GM18511 (cell line): ENCODE measurements around the gene NMNAT1.
"Not testable (repeated sequence)": the region's sequence is repeated elsewhere in the genome, so short reads cannot be mapped to it uniquely, and the experiment has no call there.

Experiments
- ATAC-seq: cut with Tn5 transposase; IDR thresholded peaks from one replicate; pipeline ENCODE4 v1.9.1; 2021; ENCODE audit warnings: mild to moderate bottlenecking, moderate library complexity; ENCODE audit not compliant: unreplicated experiment

Gene NMNAT1

DNA sequence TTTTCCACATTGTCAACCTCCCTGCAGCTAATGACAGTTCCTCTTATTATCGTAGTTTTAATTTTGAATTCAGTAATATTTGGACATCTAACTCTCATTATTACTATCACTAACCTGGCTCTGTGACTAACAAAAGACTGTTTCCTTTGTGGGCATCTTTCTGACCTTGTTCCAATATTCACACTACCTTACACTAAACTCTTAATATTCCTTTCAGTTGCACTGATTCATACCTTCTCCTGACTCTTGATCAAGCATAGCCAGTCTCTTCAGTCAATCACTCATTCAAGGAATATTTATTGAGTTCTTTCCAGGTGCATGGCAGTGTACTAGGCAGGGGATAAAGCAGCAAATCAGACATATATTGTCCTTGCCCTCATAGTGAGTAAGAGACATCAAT, 25.4 kb upstream of the NMNAT1 start:
- no peak for ATAC-seq

DNA sequence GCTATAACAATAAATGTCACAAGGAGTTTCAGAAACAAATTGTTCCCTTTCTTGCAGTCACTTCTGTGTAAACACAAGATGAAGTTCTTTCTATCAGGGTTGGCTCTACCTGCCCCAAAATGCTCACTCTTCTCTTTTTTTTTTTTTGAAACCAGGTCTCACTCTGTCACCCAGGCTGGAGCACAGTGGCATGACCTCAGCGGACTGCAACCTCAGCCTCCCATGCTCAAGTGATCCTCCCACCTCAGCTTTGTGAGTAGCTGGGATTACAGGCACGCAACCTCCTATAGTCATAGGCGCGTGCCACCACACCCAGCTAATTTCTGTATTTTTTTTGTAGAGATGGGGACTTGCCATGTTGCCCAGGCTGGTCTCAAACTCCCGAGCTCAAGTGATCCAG, 22.7 kb upstream of the NMNAT1 start:
- ATAC-seq = no peak

DNA sequence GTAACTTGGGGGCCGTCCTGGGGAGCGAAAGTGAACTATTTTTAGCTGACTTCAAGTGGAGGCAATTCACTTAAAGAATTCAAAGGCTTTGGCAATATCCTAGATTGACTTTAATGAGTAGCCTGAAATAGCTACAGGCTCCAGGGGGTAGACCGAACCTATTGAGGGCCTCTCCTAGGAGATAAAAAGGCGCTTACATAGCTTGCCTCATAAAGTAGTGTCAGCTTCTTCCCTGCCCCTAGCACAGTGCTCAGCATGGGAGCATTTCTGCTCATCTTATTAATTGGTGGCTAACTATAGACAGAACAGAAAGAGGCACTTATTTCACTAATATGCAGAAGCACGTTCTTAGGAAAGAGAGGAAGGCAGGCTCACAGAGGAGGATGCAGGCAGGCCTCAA, 20.9 kb upstream of the NMNAT1 start:
- ATAC-seq = no peak

DNA sequence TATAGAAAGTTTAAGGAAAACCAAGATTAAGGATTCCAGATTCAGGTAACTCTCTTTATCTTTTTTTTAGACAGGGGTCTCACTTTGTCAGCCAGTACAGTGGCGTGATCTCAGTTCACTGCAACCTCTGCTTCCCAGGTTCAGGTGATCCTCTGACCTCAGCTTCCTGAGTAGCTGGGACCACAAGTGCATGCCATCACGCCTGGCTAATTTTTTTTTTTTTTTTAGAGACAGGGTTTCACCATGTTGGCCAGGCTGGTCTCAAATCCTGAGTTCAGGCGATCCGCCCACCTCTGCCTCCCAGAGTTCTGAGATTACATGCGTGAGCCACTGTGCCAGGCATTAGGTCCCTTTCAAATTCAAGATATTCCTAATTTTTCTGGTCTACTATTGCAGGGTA, 16.0 kb upstream of the NMNAT1 start:
- no peak for ATAC-seq

DNA sequence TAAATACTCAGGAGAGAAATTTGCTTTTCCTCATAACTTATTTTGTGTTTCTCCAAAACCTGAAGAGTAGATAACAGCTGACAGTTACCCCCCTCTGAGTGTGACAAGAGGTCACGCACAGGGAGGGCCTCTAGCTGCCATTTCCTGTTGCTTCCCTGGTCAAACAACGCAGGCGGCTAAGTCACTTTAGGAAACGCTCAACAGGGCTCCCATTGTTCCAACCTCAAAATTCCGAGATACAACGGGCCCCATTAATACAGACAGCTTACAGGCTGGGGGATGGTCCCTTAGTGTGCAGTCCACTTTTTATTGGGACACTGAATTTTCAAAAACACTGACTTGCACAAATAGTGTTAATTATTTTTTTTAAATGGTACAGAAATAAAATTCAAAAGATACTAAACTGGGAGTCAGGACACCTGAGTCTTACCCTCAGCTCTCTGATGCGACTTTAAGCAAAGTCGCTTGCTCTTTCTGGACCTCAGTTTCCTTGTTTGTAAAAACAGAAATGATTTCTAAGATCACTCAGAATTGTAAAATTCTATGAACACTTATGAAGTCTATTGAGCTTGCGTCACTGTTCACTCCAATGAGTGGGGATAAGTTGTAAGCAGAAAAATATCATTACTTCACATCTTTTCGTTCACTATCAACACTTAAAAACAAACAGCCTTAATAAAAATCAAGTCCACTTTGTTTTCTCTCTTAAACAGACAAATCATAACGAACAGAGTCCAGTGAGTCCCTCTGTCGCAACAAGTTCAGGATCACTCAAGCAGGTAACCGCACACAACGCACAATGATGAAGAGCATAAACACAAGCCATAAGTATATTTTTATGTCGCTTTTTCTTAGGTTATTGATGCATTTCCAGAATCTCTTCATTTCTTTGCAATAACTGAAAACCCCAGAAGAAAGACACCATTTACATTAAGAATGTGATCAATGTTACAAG, 13.6 kb upstream of the NMNAT1 start:
- ATAC-seq = no peak

DNA sequence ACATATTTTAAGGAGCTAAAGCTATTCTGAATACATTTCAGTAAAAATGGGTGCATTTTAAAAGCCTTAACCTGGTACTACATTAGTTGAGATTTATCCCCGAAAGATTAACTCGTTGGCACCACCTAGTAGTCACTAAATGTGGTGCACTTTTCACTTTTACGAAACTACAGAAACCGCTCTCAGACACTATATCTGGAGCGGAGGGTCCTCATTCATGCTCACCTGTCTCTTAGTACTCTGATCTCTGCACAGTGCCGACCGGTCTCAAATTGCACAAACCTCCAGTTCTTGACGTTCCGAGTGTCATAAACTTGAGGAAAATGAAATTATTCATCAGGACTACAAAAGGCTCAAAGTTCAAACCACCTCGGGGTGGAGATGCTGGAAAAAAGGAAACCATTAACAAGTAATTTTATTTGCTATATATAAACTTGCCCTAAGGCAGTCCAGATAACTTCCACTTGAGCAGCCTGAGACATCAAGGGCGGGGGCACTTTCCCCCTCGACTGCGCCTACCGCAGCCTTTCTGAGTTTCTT, 806 bp upstream of the NMNAT1 start:
- ATAC-seq = no peak

DNA sequence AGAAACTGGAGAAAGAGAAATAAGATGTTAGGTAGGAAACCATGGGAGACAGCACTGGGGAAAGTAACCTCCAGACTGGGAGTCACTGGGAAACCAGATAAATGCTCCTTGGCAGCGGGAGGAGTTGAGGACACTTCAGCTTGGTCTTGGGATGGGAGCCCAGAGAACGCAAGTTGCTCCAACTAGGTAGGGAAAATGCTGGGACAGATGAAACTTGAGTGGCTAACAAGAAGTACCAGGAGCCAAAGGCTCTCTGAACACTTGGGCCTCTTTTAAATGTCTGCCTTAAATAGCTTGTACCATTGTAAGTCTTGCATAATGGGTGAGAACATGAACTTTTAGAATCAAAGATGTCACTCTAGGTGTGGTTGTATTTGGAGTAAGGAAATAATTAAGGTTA, 3.0 kb downstream of the NMNAT1 start:
- ATAC-seq = no peak

DNA sequence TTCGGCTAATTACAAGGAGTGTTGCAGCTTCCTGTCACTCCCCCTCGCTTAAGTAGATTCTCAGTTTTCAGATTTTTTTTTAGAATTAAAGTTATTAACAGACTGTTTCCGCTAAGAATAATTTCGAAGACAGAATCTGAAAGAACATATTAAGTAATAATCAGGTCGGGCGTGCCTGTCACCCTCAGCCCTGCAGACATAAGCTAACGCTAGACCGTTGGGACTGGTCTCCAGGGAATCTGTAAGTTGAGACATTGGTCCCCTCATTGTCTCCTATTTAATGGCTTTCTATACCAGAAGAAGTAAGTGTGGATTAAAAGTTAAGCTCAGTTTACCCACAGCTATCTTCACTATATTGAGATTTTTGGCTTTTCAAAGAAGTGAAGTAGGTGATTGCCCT, 14.5 kb downstream of the NMNAT1 start:
- no peak for ATAC-seq

DNA sequence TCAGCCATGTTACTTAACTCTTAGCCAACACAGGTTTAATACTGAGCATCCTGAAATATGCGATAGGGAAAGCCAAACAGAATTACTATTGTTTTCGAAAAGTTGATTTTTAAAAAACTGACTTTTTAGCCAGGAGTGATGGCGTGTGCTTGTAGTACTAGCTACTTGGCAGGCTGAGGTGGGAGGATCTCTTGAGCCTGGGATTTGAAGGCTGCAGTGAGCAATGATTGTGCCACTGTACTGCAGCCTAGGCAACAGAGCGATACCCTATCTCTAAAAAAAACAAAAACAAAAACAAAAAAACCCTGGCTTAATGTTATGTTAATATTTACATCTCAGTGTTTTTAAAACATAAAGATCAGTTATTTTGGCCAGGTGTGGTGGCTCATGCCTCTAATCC, 16.7 kb downstream of the NMNAT1 start:
- ATAC-seq = no peak

DNA sequence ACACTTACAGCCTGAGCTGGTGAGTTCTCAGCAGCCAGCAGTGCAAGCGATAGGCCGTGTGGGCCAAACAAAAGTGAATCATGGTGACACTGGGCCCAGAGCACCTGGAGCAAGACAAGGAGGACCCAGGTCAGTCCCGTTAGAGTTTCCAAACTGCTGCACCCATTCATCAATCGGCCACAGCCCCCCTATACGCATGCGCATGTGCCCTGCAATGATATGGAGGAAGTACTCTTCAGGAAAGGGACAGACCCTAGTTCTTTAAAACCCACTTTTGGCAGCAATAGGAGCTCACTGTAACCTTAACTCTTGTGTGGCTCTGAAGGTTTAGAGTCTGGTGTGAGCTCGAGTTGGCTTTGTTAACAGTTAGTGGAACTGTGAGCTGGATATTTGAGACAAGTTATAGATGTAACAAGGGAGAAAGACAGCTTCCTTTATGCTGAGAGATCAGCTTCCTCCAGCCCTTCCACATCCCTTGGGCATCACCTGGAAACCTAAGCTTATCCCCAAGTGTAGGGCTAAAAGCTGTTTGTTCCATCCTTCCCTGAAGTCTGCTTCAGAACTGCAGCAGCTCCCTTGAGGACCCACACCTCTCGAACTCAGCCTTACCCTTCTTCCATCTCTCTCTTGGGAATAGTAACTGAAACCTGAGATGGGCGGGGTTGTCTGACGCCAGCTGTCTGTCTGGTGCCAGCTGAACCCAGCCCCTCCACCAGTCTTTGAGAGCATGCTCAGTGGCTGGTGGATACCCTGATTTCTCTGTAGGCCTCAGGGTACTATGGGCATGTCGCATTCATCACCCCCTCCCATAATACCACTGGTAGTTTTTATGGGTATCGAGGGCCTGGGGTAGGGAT, 17.7 kb downstream of the NMNAT1 start:
- no peak for ATAC-seq

DNA sequence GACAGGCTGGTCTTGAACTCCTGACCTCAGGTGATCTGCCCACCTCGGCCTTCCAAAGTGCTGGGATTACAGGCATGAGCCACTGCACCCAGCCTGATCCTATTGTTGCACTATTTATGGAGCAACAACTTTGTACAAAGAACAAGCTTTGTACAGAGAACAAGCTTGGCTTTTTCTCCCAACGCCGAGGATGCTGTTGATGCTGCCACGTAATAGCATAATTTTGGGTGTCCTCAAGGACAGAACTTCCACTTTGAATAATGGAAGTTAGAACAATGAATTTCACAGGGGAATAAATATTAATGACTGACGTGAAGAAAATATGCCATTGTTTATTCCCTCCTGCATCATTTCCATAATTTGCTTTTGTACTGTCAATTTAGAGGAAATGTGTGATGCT, 41.0 kb downstream of the NMNAT1 start:
- ATAC-seq = no peak

DNA sequence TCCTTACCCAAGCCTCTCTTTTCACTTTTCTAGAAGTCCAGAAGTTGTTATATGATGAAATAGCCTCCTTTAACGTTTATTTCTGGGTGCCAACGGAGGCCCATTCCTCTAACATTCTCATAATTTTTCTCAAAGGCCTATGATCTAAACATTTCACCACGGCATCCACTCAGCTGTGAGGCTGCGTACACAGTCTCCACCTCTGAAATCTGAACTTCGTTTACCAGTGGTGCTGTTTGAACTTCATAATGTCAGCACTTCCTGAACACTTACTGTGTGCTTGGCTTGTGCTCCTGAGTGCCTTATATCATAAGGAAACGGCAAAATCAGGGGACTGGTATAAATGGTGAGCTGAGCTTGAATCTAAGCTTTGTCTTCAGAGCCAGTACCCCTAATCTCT, 41.7 kb downstream of the NMNAT1 start:
- no peak for ATAC-seq

DNA sequence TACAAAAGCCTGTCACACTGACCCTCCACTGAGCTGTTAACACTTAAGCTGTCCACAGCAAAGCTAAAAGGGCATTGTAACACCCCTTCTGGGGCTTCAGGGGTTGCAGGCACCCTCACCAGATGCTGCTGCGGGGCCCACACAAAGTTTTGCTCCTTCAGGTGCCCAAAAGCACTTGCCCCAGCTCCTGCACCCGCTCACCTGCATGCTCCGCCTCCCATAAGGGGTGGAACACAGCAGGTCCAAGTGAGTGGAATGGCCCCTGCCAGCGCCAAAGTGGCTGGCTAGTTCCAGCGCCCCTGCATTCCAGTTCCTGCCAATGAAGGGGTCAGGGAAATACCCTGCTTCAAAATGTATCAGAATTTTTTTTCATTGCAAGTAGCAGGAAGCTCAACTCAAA, 46.5 kb downstream of the NMNAT1 start:
- no peak for ATAC-seq

DNA sequence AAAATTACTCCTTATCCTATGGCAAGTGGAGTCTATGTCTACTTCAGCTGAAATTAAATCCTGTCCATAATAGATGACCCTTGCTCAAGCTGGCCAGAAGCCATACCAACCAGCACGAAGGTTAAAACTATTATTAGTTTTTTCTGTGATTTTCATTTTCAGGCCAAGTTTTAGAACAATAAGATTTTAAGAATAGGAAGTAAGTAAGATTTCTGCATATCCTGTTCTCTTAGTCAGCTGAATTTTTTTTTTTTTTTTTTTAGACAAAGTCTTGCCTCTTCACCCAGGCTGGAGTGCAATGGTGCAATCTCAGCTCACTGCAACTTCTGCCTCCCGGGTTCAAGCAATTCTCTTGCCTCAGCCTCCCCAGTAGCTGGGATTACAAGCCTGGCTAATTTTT, 47.7 kb downstream of the NMNAT1 start:
- ATAC-seq = no peak

DNA sequence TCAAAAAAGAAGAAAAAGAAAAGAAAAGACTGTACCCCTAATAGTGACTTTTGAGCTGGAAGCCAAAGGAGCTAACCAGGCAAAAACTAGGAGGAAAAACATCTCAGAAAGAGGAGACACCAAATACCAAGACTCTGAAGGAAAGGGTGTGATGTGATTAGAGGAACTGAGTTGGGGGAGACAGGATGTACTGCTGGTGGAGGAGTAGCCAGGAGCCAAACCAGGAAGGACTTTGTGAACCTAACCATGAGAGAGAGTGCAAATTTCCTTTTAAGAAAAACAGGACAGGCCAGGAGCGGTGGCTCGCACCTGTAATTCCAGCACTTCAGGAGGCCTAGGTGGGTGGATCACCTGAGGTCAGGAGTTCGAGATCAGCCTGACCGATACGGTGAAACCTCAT, 49.6 kb downstream of the NMNAT1 start:
- no peak for ATAC-seq

DNA sequence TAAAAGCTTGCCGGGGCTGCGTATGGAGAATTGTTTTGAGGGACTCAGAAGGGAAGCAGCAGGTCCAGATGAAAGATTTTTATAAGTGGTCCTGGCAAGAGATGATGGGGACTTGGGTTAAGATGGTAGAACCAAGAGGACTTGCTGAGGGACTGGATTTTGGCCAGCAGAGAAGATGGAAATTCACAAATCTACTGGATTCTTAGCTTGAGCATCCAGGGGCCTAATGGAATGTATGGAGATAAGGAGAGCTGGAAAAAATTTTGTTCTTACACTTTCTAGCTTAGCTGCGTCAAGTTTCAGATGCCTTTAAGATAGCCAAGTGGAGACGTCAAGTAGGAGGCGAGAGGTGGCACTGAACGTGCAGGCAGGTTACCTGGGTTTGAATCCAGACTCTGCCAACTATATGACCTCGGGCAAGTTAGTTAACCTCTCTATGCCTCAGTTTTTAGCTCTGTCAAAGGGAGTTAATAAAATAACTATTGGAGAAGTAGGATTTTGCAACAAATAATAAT, 50.3 kb downstream of the NMNAT1 start:
- no peak for ATAC-seq

DNA sequence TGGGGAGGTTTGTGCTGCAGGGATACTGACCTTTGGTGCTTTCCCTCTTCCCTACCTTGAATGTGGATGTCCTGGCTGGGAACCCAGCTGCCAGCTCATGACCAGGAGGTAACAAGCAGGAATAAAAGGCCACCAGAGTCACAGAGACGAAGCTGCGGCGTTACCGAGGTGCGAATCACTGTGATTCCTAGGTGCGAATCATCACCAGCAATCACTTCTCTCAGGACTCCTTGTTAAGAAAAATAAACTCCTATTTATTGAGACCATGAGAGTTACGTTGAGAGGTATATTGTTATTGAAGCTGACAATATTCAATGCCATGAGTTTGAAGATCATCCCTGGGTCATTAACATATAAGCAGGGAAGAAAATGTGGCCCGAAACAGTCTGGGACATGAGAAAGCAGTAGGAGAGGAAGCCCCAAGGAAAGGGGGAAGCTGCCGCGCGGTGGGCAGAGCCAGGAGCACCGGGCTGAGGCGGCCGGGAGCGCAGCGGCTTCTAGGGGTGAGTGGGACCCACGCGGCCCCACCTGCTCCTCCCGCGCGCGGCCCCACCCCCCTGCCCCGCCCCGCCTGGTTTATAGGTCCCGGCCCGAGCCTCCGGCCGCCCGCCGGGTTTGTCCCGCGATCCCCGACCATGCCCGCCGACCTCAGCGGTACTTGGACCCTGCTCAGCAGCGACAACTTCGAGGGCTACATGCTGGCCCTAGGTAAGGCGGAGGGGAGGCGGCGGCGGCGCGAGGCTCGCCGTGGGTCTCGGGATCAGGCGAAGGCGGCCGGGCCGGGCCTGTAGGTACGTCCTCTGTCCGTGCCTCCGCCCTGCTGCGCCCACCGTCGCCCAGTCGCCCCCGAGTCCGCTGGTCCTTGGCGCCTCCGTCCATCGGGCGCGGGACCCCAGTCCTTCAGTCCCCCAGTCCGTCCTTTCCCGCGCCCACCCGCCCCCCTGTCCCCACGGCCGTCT, 53.6 kb downstream of the NMNAT1 start, which contains the start of gene RBP7:
Gene RBP7, plus strand, starts transcription at position 605 of the 959 bp plus-strand sequence. Its CDS starts 31 bp downstream, at position 636.
- no peak for ATAC-seq

DNA sequence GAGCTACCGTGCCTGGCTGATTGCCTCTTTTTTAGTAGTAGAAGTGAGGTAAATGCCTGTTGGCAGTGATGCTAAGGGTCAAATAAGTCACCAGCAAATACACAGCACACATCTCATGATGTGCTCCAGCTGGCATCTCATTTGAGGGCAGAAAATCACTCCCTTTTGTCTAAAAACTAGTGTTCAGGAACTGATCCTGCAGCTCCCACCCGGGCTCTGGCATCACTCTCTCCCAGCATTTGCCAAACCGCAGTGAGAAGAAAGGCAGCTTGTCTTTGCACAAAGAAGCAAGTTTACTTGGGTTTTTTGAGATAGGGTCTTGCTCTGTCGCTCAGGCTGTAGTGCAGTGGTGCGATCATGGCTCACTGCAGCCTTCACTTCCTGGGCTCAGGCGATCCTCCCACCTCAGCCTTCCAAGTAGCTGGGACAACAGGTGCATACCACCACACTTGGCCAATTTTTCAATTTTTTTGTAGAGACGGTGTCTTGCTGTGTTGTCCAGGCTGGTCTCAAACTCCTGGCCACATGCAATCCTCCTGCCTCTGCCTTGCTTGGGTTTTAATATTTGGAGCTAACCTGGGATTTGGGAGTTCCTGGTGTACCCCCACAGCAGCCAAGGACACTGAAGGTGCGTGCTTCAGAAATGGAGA, 57.9 kb downstream of the NMNAT1 start:
- no peak for ATAC-seq

DNA sequence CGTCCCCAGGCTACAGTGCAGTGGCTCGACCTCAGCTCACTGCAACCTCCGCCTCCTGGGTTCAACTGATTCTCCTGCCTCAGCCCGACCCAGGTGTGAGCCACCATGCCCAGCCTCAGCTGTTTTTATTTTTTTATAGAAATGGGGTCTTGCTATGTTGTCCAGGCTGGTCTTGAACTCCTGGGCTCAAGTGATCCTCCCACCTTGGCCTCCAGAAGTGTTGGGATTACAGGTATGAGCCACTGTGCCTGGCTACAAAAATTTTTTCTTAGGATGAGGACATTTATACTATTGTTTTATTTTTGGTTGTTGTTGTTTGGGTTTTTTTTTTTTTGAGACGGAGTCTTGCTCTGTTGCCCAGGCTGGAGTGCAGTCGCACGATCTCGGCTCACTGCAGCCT, 62.0 kb downstream of the NMNAT1 start:
- not testable (repeated sequence) for ATAC-seq

DNA sequence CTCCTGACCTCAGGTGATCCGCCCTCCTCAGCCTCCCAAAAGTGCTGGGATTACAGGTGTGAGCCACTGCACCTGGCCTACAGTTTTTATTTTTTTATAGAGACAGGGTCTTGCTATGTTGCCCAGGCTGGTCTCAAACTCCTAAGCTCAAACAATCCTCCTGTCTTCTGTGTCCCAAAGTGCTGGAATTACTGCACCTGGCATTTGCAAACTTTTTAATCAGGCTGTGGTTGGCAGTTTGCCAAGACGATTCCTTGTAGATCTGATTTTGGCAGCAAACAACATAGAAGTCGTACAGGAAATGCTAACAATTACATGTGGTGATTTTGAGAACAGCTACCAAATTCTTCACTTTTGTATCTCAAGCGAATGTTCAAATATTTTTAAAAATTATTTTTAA, 63.9 kb downstream of the NMNAT1 start:
- no peak for ATAC-seq
